ENCODE measurements around the gene IRX1.

GRCh38 chr5:3650320-3650719, 54.7 kb downstream of the IRX1 start:
- no peak for TF ChIP-seq CTCF (IDR thresholded peaks at IDR 0.05)
- TF ChIP-seq POLR2A (IDR thresholded peaks at IDR 0.05): no peak

Data from lower leg skin (tissue), 3 donors.